HepG2 (cell line): ENCODE data around the gene LSM2. TPM values are rescaled to one million over a fixed set of nuclear protein-coding genes. Genes with fewer than 3 reads are reported as not detected.
A peak's percentile ranks its signal among the peaks of the same experiment; 100 is the strongest.

Experiments
- AHR ChIP-seq: IDR thresholded peaks from 2 replicates; pipeline ENCODE4 v1.6.1; 2018; ENCODE audit warnings: missing genetic modification reagents, missing compliant biosample characterization
- FOXC1 ChIP-seq: sonication (generic); formaldehyde crosslinking; IDR thresholded peaks from 2 replicates; pipeline ENCODE4 v1.8.0; 2022; ENCODE audit warnings: mild to moderate bottlenecking, missing genetic modification reagents, borderline replicate concordance
- FOXJ3 ChIP-seq: sonication (generic); formaldehyde crosslinking; IDR thresholded peaks from 2 replicates; pipeline ENCODE4 v1.4.0; 2020; ENCODE audit warnings: missing genetic modification reagents, mild to moderate bottlenecking, borderline replicate concordance
- GPBP1L1 ChIP-seq: sonication (generic); formaldehyde crosslinking; IDR thresholded peaks from 2 replicates; pipeline ENCODE4 v1.5.0; 2020; ENCODE audit warnings: mild to moderate bottlenecking, missing genetic modification reagents
- HIVEP1 ChIP-seq: sonication (generic); formaldehyde crosslinking; IDR thresholded peaks from 2 replicates; pipeline ENCODE4 v1.4.0; 2020; ENCODE audit warnings: mild to moderate bottlenecking, missing genetic modification reagents
- HNRNPK ChIP-seq: fragments of 200-400 bp; formaldehyde crosslinking; IDR thresholded peaks from 2 replicates; pipeline ENCODE4 v1.6.1; 2018; ENCODE audit warnings: low read length, low read depth, moderate library complexity, mild to moderate bottlenecking; ENCODE audit not compliant: poor library complexity, severe bottlenecking
- KDM3A ChIP-seq: IDR thresholded peaks from 2 replicates; pipeline ENCODE4 v1.6.1; 2018; ENCODE audit warnings: low read depth, missing compliant biosample characterization
- KDM4B ChIP-seq: sonication (generic); formaldehyde crosslinking; IDR thresholded peaks from 2 replicates; pipeline ENCODE4 v1.4.0; 2020; ENCODE audit warnings: missing genetic modification reagents
- MTF1 ChIP-seq: sonication (generic); formaldehyde crosslinking; IDR thresholded peaks from 2 replicates; pipeline ENCODE4 v1.5.0; 2020; ENCODE audit warnings: missing genetic modification reagents
- MTF2 ChIP-seq: sonication (generic); formaldehyde crosslinking; IDR thresholded peaks from 2 replicates; pipeline ENCODE4 v1.5.0; 2020; ENCODE audit warnings: missing genetic modification reagents, borderline replicate concordance
- MXD4 ChIP-seq: IDR thresholded peaks from 2 replicates; pipeline ENCODE4 v1.6.1; 2016; ENCODE audit warnings: mild to moderate bottlenecking, missing biosample characterization, missing genetic modification reagents
- MYNN ChIP-seq: sonication (generic); formaldehyde crosslinking; IDR thresholded peaks from 2 replicates; pipeline ENCODE4 v1.4.0; 2020; ENCODE audit warnings: mild to moderate bottlenecking, low read depth, missing genetic modification reagents
- NKX3-1 ChIP-seq: sonication (generic); formaldehyde crosslinking; IDR thresholded peaks from 2 replicates; pipeline ENCODE4 v1.5.0; 2020; ENCODE audit warnings: missing genetic modification reagents
- SMYD3 ChIP-seq: sonication (generic); formaldehyde crosslinking; IDR thresholded peaks from 2 replicates; pipeline ENCODE4 v1.8.1; 2023; ENCODE audit warnings: mild to moderate bottlenecking, missing genetic modification reagents
- SRSF1 ChIP-seq: fragments of 200-400 bp; formaldehyde crosslinking; optimal IDR thresholded peaks from 2 replicates; pipeline ENCODE3; 2017; ENCODE audit warnings: mild to moderate bottlenecking, low read depth, low read length, moderate library complexity
- STAG1 ChIP-seq: sonication (generic); formaldehyde crosslinking; IDR thresholded peaks from 2 replicates; pipeline ENCODE4 v1.4.0; 2020; ENCODE audit warnings: missing genetic modification reagents
- TRIM22 ChIP-seq: fragments of 450-650 bp; IDR thresholded peaks from 2 replicates; pipeline ENCODE4 v1.6.1; 2017
- ZBTB25 ChIP-seq: IDR thresholded peaks from 2 replicates; pipeline ENCODE4 v1.6.1; 2018; ENCODE audit warnings: missing genetic modification reagents
- ZKSCAN1 ChIP-seq: fragments of 150-350 bp; IDR thresholded peaks from 2 replicates; pipeline ENCODE4 v1.6.1; 2014; ENCODE audit warnings: low read length
- ZNF20 ChIP-seq: sonication (generic); formaldehyde crosslinking; IDR thresholded peaks from 2 replicates; pipeline ENCODE4 v1.4.0; 2020; ENCODE audit warnings: mild to moderate bottlenecking, moderate library complexity, missing genetic modification reagents
- ZNF225 ChIP-seq: sonication (generic); formaldehyde crosslinking; IDR thresholded peaks from 2 replicates; pipeline ENCODE4 v1.4.0; 2020; ENCODE audit warnings: mild to moderate bottlenecking, missing genetic modification reagents
- ZNF350 ChIP-seq: sonication (generic); formaldehyde crosslinking; IDR thresholded peaks from 2 replicates; pipeline ENCODE4 v1.4.0; 2020; ENCODE audit warnings: mild to moderate bottlenecking, low read depth, missing genetic modification reagents, borderline replicate concordance
- ZNF362 ChIP-seq: sonication (generic); formaldehyde crosslinking; IDR thresholded peaks from 2 replicates; pipeline ENCODE4 v1.4.0; 2020; ENCODE audit warnings: missing genetic modification reagents, mild to moderate bottlenecking, borderline replicate concordance
- ZNF382 ChIP-seq: sonication (generic); formaldehyde crosslinking; IDR thresholded peaks from 2 replicates; pipeline ENCODE4 v1.5.0; 2020; ENCODE audit warnings: missing genetic modification reagents, mild to moderate bottlenecking, borderline replicate concordance
- ZNF543 ChIP-seq: sonication (generic); formaldehyde crosslinking; IDR thresholded peaks from 2 replicates; pipeline ENCODE4 v1.4.0; 2020; ENCODE audit warnings: mild to moderate bottlenecking, missing genetic modification reagents
- ZNF557 ChIP-seq: sonication (generic); formaldehyde crosslinking; IDR thresholded peaks from 2 replicates; pipeline ENCODE4 v1.4.0; 2020; ENCODE audit warnings: missing genetic modification reagents
- ZSCAN30 ChIP-seq: sonication (generic); formaldehyde crosslinking; IDR thresholded peaks from 2 replicates; pipeline ENCODE4 v1.5.0; 2020; ENCODE audit warnings: mild to moderate bottlenecking, missing genetic modification reagents
- polyA plus RNA-seq, 8 experiments: library from polyadenylated mRNA; depleted of rRNA in 3 of 8; stranded (reverse) in 7 of 8; unstranded in 1 of 8; fragments of >200 nt; fragmentation: Illumina TruSeq in 4 of 8; extraction: Trizol in 4 of 8; gene quantifications; 2 replicates each; pipeline versions ENCODE4 v1.2.1 to v1.2.3, GENCODE V29; 2011 to 2016; ENCODE audit warnings: low read depth in 4 of 8, missing spikeins in 1 of 8, mixed read lengths in 1 of 8; ENCODE audit not compliant: insufficient read depth in 1 of 8
- total RNA-seq, 5 experiments: library from RNA; depleted of rRNA; stranded (reverse); fragments of >200 nt; fragmentation: Illumina TruSeq; extraction: Trizol; gene quantifications; 2 replicates each; pipeline ENCODE4 v1.2.3, GENCODE V29; 2016; ENCODE audit warnings: low read depth in 1 of 5

Gene LSM2
- total and polyA plus RNA-seq, 2 of the 13 experiments (the other 11 are each of a cell fraction or from before 2014, with no cell fraction given): 69.4 to 90.5 TPM

GRCh38 chr6:31776989-31777666 is 29.6 kb downstream of the LSM2 start, which contains the start of gene VWA7 (continued):
- peak; percentile 50; the same call in 1 of the 2 replicates for TF ChIP-seq ZBTB25 (CRISPR knock-in tag)
- TF ChIP-seq FOXC1: peak; percentile 86; the same call in 1 of the 2 replicates
- TF ChIP-seq ZNF557 (CRISPR knock-in tag): no peak
- no peak for TF ChIP-seq ZNF543
- no peak for TF ChIP-seq GPBP1L1
- TF ChIP-seq AHR (CRISPR knock-in tag): no peak
- TF ChIP-seq SRSF1: peak; percentile 34
- TF ChIP-seq FOXJ3: no peak
- TF ChIP-seq MXD4 (CRISPR knock-in tag): no peak; the same call in 1 of the 2 replicates
- TF ChIP-seq KDM4B: peak; percentile 85; the same call in 1 of the 2 replicates
- no peak for TF ChIP-seq SMYD3 (CRISPR knock-in tag)
- TF ChIP-seq ZKSCAN1: no peak
- TF ChIP-seq STAG1 (CRISPR knock-in tag): peak; percentile 12; the same call in 1 of the 2 replicates
- TF ChIP-seq NKX3-1 (CRISPR knock-in tag): no peak
- no peak for TF ChIP-seq ZNF20 (CRISPR knock-in tag)
- no peak for TF ChIP-seq MTF1 (CRISPR knock-in tag)
- peak; percentile 98 for TF ChIP-seq HIVEP1 (CRISPR knock-in tag)
- no peak for TF ChIP-seq ZNF382 (CRISPR knock-in tag)
- TF ChIP-seq MYNN (CRISPR knock-in tag): no peak; the same call in 1 of the 2 replicates
- no peak for TF ChIP-seq ZSCAN30
- TF ChIP-seq ZNF362: no peak
- TF ChIP-seq TRIM22: no peak
- TF ChIP-seq MTF2: no peak
- no peak for TF ChIP-seq HNRNPK
- no peak for TF ChIP-seq ZNF225 (CRISPR knock-in tag)
- peak; percentile 72; the same call in 1 of the 2 replicates for TF ChIP-seq KDM3A (CRISPR knock-in tag)
- peak; percentile 75; the same call in 1 of the 2 replicates for TF ChIP-seq ZNF350 (CRISPR knock-in tag)
